Superior temporal gyrus (tissue), 1 donor: ENCODE measurements around the gene STYXL2.

Experiments
- DNase-seq: peaks from one replicate; pipeline ENCODE4 v3.0.0-alpha.2; 2016; ENCODE audit errors: extremely low spot score

The STYXL2 gene

DNA sequence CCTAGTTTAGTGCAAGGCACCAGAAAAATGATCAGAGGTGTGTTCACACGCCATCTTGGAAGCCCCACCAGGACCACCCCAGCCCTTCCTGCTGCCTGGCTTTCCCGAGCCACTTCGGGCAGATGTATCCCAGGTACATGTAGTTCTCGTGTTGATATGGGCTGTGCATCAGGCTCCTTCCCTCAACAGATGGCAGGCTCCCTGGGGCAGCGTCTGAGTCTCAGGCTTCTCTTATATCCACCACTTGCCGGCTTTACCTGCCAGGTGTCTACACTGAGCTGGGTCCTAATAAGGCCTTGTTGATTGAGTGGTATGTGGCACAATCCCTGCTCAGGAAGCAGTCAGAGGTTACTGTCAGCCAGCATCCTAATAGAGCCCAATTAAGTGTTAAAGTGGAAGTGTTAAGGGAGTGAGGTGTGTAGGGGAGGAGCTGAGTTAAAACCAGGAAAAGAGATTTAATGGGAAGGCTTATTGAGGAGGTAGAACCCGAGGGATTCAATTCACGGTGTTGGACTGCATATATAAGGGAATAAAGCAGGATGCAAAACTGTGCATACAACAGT lies 12.2 kb upstream of the STYXL2 start:
- DNase-seq: no peak

DNA sequence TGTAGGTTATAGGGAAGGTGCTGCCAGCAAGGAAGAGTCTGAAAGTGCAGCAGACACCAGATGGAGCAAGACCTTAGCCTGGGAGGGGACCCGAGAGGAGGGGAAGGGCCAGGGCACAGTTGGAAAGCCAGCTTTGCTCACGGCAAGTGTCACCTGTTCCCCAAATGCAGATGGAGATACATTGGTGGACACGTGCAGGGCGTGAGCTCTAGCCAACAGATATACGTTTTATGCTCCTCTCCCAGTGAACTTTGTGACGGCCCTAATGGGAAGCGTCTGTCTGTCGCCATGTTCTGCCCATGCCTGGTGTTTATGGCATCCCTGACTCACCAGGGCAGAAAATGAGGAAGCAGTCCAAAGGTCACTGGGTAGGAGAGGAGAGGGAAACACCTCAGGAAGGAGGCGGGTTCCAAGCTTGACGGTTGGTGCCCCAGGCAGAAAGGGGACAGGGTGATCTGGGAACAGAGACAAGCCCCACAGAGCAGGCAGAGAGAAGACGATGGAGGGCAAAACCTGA lies 11.3 kb upstream of the STYXL2 start:
- no peak for DNase-seq

GRCh38 chr1:167083066-167083665 lies 10.7 kb upstream of the STYXL2 start:
- no peak for DNase-seq

DNA sequence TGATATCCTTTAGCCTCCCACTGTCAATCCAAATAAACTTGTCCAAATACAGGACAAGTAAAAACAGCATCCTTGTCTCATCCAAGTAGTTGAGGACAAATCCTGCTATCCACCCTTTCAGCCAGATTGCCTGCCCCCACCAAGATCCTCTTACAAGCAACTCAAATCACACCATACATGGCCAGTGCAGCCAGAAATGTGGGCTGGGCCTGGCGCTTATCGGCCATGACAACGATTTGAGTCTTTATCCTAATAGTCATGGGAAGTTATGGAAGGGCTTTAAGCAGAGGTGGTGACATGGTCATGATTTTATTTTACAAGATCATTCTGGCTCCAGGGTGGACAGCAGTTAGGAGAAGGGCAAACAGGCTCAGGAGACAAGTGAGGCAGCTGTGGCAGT lies 10.0 kb upstream of the STYXL2 start:
- DNase-seq: no peak

GRCh38 chr1:167084757-167085156 lies 9.1 kb upstream of the STYXL2 start:
- DNase-seq: no peak

- no peak for DNase-seq
These were observed 7.8 kb upstream of the STYXL2 start for GRCh38 chr1:167086033-167086432.

DNA sequence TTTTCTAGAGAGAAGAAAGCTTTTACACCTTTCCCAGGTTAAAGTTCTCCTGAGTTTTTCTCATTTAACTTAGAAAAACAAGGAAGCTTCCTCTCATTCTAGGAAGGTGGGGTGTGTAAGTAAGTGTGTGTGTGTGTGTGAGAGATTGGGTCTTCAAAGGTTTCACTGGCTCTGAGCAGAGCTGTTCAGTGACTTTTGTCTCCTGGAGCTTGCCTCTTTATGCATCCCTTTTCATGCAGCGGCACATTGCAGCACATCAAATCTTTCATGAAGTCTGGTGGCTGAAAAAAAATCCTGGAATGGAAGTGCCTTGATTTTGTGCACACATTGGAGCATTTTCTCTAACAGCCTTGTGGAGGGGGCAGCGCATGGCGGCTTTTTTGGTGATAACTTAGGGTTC lies 7.1 kb upstream of the STYXL2 start:
- DNase-seq: no peak

DNA sequence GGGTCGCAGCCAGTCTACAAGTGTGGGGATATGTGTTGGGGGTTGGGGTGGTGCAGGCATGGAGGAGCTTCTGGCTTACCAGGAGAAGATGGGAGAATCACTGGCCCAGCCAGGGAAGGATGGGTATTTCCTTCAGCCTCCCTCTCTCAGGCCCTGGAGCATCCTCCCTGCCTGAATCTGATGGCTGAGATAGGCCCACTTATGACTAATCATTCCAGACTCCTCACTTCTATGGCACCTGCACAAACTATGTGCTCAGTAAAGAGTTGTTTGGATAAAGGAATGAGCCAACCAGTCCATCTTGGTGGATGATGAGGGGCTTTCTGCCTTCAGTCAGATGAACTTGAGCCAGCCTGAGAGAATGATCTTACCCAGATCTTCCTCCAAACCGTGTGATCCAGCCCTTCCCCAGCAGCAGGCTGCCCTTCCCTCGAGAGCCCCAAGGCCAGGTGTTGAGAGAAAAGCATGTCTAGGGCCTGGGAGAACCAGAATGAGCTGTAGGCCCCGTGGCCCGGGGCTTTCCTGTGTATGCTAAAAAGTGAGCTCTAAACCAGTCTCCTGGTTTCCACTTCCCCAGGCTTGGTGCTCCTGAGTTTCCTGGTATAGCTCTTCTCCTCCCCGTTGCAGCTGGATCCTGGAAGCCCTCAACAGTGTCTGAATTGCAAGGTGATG lies 5.0 kb upstream of the STYXL2 start:
- no peak for DNase-seq

- no peak for DNase-seq
These were observed 3.9 kb upstream of the STYXL2 start for GRCh38 chr1:167089939-167090313.

DNA sequence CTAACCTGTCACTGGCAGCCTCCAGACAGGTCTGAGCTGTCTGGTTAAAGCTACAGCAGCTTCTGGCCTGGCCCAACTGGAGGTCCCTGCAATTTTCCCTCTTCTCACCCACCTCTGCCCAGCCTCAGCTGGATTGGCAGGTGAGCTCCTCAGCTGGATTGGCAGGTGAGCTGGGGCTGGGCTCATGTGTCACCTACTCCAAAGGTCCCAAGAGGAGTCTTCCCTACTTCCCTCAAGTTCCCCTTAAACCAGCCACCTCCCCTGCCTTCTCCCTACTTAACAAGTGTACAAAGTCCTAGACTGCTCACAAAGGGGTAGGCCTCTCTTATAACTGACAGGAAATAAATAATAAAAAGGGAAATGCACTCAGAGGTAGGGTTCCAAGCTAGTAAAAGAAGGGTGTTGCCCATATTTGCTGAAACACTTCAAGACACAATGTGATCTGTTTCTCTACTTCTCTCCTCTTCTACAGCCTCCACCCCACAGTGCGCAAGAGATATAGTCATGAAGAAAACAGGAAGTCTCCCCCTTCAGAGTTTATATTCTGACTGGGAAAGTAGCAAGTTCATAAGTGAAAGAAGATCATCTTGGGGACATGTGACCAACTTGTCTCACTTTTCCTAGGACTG lies 3.4 kb upstream of the STYXL2 start, which contains the start of gene GPA33:
TSS of gene GPA33 (minus strand) at position 64 of the 629 bp plus-strand sequence. CDS start 90 bp downstream, outside the sequence.
- DNase-seq: no peak

GRCh38 chr1:167092653-167093052 lies 1.2 kb upstream of the STYXL2 start:
- DNase-seq: no peak

DNA sequence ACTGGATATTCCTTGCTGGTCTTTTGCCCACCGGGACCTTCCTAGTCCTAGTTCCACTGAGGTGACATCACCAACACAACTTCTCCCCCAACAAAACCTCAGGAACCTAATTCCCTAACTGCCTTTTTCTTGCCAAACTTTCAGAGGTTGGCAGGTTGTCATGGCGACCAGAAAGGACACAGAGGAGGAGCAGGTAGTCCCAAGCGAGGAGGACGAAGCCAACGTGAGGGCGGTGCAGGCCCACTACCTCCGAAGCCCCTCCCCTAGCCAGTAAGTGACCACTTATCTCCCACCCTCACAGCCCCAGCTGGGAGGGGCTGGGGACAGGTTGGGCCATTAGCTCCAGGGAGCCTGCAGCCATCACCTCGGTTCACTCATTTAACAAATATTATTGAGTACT lies 815 bp downstream of the STYXL2 start:
- no peak for DNase-seq

DNA sequence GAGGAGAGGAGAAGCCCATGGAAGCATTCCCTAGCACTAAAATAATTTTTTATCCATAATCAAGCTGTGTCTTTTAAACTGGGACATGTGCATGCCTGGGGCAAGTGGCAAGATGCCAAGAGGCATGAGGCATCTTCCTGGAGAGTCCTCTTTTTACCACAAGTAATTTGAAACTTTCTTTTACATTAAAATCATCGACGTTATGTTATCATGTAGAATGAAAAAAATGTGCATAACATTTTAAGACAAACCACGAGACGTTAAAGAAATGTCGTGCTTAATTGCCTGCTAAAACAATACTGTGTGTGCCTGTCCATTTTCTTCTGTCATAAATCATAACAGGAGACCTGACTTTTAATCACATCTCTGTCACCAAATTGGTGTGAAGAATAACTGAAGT lies 1.5 kb downstream of the STYXL2 start:
- no peak for DNase-seq

GRCh38 chr1:167099851-167100250 lies 6.0 kb downstream of the STYXL2 start:
- no peak for DNase-seq

GRCh38 chr1:167100730-167101129 lies 6.9 kb downstream of the STYXL2 start:
- DNase-seq: no peak

DNA sequence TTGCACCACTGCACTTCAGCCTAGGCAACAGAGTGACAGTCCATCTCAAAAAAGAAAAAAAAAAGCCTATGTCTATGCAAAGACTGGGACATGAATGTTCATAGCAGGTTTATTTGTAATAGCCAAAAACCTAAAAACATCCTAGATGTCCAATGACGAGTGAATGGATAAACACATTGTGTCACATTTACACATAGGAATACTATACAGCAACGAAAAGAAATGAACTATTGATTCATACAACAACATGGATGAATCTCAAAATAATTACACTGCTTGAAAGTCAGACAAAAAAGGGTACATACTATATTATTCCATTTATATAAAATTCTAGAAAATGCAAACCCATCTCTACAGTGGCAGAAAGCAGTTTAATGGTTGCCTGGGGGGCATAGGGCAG lies 7.9 kb downstream of the STYXL2 start:
- DNase-seq: no peak

DNA sequence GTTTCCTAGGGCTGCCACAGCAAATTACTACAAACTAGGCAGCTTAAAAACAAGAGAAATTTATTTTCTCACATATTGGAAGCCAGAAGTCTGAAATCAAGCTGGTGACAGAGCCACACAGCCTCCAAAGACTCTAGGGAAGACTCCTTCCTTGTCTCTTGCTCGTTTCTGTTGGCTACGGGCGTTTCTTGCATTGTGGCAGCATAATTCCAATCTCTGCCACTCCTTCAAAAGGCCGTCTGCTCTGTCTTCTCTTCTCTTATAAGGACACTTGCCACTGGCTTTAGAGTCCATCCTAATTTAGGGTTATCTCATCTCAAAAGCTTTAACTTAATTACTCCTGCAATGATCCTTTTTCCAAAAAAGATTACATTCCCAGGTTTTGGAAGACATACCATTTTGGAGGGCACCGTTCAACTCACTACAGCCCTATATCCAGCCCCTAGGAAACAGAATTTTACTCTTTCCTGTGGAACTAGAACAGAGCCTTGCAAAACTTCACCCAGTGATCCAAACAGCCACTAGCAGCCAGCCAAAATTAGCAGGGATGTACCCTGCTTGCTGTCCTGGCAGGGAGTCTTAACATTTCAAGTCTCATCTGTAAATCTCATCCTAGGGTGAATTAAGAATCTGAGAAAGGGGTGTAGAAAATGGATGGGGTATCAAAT lies 9.2 kb downstream of the STYXL2 start:
- DNase-seq: no peak

- no peak for DNase-seq
These were observed 10.4 kb downstream of the STYXL2 start for GRCh38 chr1:167104256-167104633.

GRCh38 chr1:167105271-167106118 lies 11.6 kb downstream of the STYXL2 start:
- DNase-seq: no peak

DNA sequence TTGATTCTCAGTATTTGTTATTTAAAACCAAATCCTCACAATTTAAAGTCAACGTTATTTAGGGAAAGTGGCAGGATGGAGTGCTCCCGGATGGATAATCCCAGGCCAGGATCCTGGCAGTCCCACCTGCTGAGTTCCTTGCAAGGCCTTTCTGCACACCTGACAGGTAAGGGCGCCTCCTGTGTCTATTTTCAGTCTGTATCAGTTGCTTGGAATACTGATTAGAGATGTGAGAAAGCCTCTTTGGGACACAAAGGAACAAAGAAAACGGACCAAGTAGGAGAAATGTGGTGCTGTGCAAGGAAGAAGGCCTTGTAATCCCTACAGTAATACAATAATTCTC lies 12.2 kb downstream of the STYXL2 start:
- no peak for DNase-seq

DNA sequence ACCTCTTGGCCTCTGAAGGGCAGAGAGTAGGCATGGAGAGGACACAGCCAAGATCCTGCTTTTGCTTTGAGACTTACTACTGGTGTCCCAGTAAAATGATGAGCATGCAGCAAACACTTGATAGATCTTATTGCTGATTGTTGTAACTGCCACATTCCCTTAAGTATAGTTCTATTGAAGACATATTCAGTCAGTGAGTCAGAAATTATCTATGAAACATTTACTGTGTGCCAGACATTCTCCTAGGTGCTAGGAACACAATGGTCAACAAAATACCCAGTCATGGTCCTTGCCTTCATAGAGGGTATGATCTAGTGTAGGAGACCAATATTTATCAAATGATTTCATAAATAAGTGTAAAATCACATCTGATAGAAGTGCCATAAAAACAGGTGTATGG lies 13.6 kb downstream of the STYXL2 start:
- no peak for DNase-seq
